GM12873 (cell line): ENCODE data around the gene SLC6A18.

Experiments
- TF ChIP-seq, protein P1 (sequence below): IDR thresholded peaks from 2 replicates; pipeline ENCODE4 v1.5.1; 2012; ENCODE audit warnings: low read depth, mild to moderate bottlenecking, moderate library complexity, low read length, control low read depth; ENCODE audit not compliant: insufficient read depth; ENCODE audit errors: missing control alignments

Gene SLC6A18

GRCh38 chr5:1278656-1279442 is 53.7 kb downstream of the SLC6A18 start:
- TF ChIP-seq, protein P1, sequence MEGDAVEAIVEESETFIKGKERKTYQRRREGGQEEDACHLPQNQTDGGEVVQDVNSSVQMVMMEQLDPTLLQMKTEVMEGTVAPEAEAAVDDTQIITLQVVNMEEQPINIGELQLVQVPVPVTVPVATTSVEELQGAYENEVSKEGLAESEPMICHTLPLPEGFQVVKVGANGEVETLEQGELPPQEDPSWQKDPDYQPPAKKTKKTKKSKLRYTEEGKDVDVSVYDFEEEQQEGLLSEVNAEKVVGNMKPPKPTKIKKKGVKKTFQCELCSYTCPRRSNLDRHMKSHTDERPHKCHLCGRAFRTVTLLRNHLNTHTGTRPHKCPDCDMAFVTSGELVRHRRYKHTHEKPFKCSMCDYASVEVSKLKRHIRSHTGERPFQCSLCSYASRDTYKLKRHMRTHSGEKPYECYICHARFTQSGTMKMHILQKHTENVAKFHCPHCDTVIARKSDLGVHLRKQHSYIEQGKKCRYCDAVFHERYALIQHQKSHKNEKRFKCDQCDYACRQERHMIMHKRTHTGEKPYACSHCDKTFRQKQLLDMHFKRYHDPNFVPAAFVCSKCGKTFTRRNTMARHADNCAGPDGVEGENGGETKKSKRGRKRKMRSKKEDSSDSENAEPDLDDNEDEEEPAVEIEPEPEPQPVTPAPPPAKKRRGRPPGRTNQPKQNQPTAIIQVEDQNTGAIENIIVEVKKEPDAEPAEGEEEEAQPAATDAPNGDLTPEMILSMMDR, result no peak

GRCh38 chr5:1279443-1280151 is 54.4 kb downstream of the SLC6A18 start:
- TF ChIP-seq, protein P1, result no peak

GRCh38 chr5:1280177-1281037 is 55.2 kb downstream of the SLC6A18 start:
- TF ChIP-seq, protein P1, result no peak

DNA sequence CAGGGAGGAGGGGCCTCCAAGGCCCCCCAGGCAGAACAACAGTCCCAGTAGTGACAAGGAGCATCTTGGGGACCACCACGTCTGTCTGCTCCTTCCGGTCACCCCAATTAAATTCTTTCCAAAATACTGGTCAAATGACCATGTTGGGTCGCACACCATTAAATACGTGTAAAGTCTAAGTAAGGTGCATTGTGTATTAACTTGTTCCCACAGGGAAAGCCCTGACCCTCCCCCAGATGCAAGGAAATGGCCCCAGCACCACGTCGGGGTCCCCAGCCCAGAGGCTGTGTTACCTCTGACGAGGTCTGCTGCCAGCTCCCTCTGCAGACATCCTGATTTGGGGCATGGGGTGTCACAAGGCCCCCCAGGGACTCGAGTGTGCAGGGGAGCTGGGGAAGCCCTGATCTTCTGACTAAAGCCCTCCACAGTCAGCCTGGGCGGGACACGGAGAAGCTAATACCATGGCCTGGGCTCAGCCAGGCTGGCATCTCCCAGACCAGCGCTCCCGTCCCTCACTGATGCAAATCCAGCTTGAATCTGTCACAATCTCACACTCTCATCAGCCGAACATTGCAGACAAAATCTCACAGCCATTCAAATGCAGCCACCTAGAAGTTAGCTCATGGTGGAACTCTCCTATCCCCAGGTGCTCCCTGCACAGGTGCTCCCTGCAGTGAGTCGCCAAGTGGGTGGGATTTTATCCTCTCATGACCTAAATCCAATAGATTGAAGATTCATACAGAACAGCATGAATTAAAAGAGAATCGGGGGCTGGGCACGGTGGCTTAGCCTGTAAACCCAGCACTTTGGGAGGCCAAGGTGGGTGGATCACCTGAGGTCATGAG is 56.1 kb downstream of the SLC6A18 start:
- TF ChIP-seq, protein P1, result no peak

DNA sequence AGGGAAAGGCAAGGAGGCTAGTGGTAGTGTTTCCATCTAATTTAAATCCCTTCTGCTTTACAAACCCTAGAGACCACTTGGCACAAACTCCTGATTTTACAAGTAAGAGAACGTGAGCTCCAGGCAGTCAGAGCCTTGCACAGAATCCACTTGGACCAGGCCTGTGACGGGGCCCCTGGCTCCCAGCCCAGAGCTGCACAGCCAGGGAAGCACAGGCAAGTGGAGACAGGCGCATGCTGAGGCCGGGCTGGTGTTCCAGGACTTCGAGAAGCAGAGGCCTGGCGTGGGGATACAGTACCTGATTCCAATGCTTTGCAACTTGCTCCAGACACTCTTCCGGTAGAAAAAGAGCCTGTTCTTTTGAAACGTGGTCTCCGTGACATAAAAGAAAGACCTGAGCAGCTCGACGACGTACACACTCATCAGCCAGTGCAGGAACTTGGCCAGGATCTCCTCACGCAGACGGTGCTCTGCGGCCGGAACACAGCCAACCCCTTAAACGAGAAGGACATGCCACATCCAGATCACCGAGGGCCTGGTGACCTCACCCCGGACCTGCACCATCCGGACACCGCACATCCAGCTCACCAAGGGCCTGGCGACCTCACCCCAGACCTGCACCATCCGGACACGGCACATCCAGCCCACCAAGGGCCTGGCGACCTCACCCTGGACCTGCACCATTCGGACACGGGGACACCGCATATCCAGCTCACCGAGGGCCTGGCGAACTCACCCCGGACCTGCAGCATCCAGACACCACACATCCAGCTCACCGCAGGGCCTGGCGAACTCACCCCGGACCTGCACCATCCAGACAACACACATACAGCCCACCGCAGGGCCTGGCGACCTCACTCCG is 57.2 kb downstream of the SLC6A18 start:
- TF ChIP-seq, protein P1, result no peak

GRCh38 chr5:1285141-1285540 is 60.0 kb downstream of the SLC6A18 start:
- TF ChIP-seq, protein P1, result no peak
